ENCODE data around the gene SLC6A13. TPM values are rescaled to one million over a fixed set of nuclear protein-coding genes. Genes with fewer than 3 reads are reported as not detected.

SLC6A13 gene
- total RNA-seq, 2 experiments from 2014 or later, result 0.68 to 0.69 TPM

DNA sequence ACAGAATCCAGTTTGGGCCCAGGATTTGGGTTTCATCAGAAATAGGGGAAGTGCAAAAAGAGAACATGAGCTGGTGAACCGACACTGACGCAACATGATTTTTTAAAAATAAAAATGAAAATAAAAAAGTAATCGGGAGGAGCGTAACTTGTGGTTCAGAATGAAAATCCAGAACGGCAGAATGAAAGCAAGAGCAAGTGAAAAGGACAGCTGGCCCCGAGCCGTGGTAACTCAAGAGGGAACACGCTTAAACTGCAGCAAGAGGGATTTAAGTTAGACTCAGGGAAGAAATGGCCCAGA is 50.3 kb downstream of the SLC6A13 start:
- POLR2A ChIA-PET, result no interaction called here
- no peaks in the 10 kb centered on the region for H3K4me1 Mint-ChIP-seq
- H3K4me3 Mint-ChIP-seq, result no peak overlapping the region
- H3K9me3 Mint-ChIP-seq, result no peaks in the 10 kb centered on the region
- no peak for DNase-seq
- ATAC-seq (ENCODE audit: low read depth), result no peak
- peaks cover 19% of the 10 kb centered on the region for H3K27me3 Mint-ChIP-seq
- no peak overlapping the region for H3K27ac Mint-ChIP-seq
- no peaks in the 10 kb centered on the region for H3K36me3 Mint-ChIP-seq

DNA sequence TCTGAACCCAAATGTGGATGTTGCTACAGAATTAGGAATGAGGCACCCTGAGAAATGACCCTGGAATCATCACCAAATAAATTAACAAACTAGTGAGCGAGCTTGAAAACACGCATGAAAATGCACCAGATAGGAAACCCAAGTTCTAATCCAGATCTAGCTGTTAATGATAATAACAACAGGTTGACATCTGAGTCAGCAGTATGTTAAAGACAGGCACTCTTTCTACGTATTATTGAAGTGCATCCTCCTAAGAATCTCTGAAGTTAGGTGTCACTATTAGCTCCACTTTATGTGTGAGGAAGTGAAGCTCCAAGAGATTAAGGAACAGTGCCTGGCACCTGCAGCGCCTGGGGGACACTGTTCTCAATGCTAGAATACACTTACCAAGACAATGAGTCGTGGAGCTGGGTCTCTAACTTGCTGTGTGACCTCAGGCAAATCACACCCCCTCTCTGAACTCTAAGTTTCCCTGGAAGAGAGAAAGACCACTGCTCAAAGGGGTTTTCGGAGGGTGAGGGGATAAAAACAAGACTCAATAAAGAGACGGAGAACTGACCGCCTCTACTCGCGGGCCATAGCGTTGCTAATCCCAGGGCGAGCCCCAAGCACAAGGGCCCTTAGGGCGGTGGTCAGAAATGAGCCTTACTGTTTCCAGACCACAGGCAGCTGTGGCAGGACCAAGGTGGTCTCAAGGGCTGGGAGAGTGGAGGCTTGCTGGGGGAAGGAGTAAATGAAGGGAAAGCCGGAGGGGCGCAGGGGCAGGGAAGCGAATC is 50.8 kb downstream of the SLC6A13 start:
- POLR2A ChIA-PET, result no interaction called here
- no peak overlapping the region for H3K27ac Mint-ChIP-seq
- no peaks in the 10 kb centered on the region for H3K4me1 Mint-ChIP-seq
- H3K36me3 Mint-ChIP-seq, result no peaks in the 10 kb centered on the region
- DNase-seq, result no peak
- no peak overlapping the region for H3K4me3 Mint-ChIP-seq
- peaks cover 16% of the 10 kb centered on the region for H3K27me3 Mint-ChIP-seq
- no peak for ATAC-seq (ENCODE audit: low read depth)
- H3K9me3 Mint-ChIP-seq, result no peaks in the 10 kb centered on the region

DNA sequence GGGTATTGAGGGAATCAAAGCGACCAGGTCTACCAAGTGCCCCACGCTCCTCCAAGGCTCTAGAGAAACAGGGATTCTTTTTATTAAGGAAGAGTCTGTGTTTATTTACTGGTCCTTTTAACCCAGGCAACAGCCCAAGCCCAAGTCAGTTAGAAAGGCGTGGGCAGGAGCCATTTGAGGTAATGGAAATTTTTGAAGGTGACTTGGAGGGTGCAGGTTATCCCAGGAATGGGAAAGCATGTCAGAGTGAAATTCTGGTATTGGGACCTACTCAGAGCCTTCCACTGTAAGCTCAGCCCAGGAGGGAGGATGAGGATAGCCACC is 51.5 kb downstream of the SLC6A13 start:
- Mint-ChIP-seq H3K36me3 (no peaks in the 10 kb centered on the region), H3K9me3 (no peaks in the 10 kb centered on the region), H3K4me3 (no peak overlapping the region), H3K27me3 (peaks cover 16% of the 10 kb centered on the region), H3K4me1 (no peaks in the 10 kb centered on the region), H3K27ac (no peak overlapping the region)
- DNase-seq (no peak), ATAC-seq (ENCODE audit: low read depth) (no peak)
- POLR2A ChIA-PET, result no interaction called here

DNA sequence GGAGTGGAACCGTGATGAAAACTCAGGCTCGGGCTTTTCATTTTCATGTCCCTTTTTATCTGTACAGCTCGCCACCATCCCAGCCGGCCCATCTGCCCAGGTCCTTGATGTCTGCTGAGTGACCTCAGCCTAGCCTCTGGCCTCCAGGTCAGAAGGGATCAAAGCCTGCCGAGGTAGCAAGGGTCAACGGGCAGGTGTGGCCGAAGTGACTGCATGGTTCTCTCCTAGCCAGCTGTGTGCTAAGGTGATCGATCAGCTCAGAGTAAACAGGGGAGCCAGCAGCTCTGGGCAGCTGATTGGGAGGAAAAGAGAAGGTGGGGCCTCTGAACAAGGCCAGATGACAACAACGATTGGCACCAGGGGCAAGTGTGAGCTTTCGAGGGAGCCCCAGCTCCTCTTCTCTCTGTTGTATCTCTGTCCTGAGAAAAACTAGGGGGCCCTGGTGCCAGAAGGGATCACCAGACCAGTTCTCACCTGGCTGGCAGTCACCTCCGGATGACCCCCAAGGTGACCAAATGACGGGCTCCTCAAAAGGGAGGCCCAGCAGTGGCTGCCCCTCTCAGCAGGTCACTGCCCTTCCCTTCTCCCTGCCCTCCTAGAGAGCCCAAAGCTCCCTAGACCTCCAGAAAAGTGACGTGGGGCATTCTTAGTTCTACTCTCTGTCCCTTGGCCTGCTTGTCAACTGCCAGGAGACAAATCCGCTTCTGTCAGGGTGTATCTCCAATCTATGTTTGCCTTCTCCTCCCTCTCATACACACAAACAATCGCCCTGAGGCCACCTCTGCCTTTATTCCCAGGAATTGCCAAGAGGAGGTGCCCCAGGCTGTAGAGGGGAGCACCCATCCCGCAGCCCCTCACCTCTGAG is 52.1 kb downstream of the SLC6A13 start:
- no peak for DNase-seq
- Mint-ChIP-seq H3K27ac (no peak overlapping the region), H3K36me3 (no peaks in the 10 kb centered on the region), H3K27me3 (peaks cover 16% of the 10 kb centered on the region), H3K9me3 (no peaks in the 10 kb centered on the region), H3K4me1 (no peaks in the 10 kb centered on the region), H3K4me3 (no peak overlapping the region)
- POLR2A ChIA-PET, result no interaction called here
- ATAC-seq (ENCODE audit: low read depth), result no peak

DNA sequence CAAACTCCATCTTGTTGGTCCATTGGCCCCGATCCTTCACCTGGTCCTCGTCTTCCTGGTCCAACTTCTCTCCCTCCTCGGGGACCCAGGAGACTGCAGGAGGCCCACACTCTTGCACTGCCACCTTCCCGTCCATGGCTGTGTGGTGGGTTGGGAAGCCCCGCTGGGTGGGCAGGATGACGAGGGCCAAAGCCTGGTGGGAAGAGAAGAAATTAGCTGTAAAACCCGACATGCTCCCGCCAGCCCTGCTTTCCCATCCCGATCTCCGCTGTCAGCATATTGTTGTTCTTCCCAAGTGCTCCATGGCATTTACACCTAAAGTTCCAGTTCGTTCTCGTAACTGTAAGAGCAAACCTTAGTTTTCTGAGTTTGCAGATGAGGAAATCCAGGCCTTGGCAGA is 52.8 kb downstream of the SLC6A13 start:
- DNase-seq (no peak), ATAC-seq (ENCODE audit: low read depth) (no peak)
- POLR2A ChIA-PET, result no interaction called here

DNA sequence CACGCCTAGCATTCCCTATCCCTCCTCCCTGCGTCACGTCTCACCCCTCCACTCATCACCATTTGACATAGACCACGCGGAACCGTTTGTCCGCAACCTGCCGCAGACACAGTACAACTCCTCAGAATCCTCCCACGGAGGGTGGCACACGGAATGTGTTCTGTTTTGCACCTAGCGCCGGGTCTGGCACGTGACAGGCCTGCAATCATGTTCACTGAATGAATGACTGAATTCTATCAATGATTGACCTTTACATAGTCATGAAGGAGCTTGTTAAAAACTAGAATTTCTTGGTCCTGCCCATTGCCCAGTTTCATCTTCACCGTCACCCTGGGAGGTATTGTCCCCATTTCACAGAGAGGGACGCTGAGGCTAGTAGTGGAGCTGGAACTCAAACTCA is 53.4 kb downstream of the SLC6A13 start:
- Mint-ChIP-seq H3K9me3 (no peaks in the 10 kb centered on the region), H3K27ac (no peak overlapping the region)

More for the DNA sequence above, 52.8 kb downstream of the SLC6A13 start:
- Mint-ChIP-seq H3K4me1 (no peaks in the 10 kb centered on the region), H3K27me3 (peaks cover 17% of the 10 kb centered on the region), H3K9me3 (no peaks in the 10 kb centered on the region), H3K4me3 (no peak overlapping the region), H3K36me3 (no peaks in the 10 kb centered on the region), H3K27ac (no peak overlapping the region)

DNA sequence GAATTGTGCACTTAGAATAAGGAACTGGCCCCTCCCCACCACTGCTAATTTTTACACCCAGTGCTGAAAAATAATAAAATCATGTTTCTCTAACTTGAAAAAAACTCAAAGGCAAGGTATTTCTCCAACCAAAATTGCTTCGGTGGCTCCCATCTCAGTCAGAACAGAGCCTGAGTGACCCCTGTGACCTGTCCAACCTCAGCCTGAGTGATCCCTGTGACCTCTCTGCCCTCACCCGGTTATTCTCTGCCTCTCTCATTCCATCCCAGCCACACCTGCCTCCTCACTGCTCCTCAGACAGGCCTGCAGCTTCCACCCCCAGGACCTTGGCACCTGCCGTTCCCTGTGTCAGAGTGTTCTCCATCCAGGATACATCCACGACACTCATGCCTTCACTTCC is 53.8 kb downstream of the SLC6A13 start:
- no peak overlapping the region for H3K27ac Mint-ChIP-seq
- POLR2A ChIA-PET, result no interaction called here
- no peak for DNase-seq
- no peaks in the 10 kb centered on the region for H3K36me3 Mint-ChIP-seq
- no peak for ATAC-seq (ENCODE audit: low read depth)
- H3K4me3 Mint-ChIP-seq, result no peak overlapping the region
- no peaks in the 10 kb centered on the region for H3K9me3 Mint-ChIP-seq
- peaks cover 22% of the 10 kb centered on the region for H3K27me3 Mint-ChIP-seq
- H3K4me1 Mint-ChIP-seq, result no peaks in the 10 kb centered on the region

More for the DNA sequence above, 53.4 kb downstream of the SLC6A13 start:
- DNase-seq, result no peak
- no peak for ATAC-seq (ENCODE audit: low read depth)
- no peaks in the 10 kb centered on the region for H3K36me3 Mint-ChIP-seq
- POLR2A ChIA-PET, result no interaction called here
- H3K4me1 Mint-ChIP-seq, result no peaks in the 10 kb centered on the region
- peaks cover 20% of the 10 kb centered on the region for H3K27me3 Mint-ChIP-seq
- no peak overlapping the region for H3K4me3 Mint-ChIP-seq

DNA sequence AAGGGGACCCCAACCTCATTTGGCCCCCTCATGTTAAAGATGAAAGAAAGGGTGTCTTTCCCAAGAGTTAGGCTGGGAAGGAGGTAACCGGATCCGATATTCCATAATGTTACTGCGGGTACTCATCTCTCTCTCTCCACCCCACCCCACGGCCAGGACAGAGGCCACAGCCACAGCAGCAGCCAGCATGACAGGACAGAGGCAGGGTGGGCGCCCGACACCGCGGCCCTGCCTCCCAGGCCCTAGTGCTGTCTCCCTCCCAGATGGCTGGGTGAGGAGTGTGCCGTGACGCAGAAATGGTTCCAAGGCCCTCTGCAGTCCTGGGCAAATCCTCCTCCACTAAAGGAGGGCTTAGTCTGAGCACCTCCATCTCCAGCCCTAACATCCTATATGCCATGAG is 54.8 kb downstream of the SLC6A13 start:
- Mint-ChIP-seq H3K9me3 (no peaks in the 10 kb centered on the region), H3K4me1 (no peaks in the 10 kb centered on the region), H3K27ac (no peak overlapping the region), H3K27me3 (peaks cover 24% of the 10 kb centered on the region), H3K4me3 (no peak overlapping the region), H3K36me3 (no peaks in the 10 kb centered on the region)
- ATAC-seq (ENCODE audit: low read depth), result no peak
- DNase-seq, result no peak
- POLR2A ChIA-PET, result no interaction called here

DNA sequence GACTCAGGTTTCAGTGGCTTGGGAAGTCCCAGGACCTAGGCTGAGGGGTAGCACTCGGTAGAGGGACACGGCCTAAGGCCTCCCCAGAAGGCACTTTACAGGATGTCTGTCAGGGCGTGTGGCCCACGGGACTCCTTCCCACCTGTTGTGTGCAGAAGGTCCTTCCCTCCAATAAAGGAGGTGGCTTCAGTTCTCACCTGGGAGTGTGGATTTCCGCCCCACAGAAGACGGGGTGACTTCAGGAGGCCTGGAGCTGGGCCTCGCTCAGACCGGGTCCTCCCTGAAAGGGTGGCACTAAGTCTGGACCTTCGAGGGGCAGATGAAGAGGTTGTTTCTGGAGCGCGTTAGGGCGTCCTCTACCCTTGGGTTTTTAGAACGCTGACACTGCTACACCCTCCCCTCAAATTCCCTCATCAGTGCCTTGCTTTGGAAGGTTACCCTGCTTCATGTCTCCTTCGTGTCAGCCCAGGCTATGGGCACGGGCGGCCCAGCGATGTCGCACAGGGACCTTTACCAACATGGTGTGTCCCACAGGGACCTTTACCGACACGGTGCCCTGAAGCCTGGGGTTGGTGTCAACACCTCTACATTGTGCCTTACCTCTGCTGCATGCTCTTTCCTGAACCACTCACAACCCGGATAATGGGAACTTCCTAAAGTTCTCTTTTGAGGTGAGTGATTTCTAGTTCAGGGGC is 55.7 kb downstream of the SLC6A13 start:
- peaks cover 28% of the 10 kb centered on the region for H3K27me3 Mint-ChIP-seq
- H3K9me3 Mint-ChIP-seq, result no peaks in the 10 kb centered on the region
- DNase-seq (no peak), ATAC-seq (ENCODE audit: low read depth) (no peak)
- no peaks in the 10 kb centered on the region for H3K4me1 Mint-ChIP-seq
- H3K27ac Mint-ChIP-seq, result no peak overlapping the region
- POLR2A ChIA-PET, result no interaction called here
- H3K4me3 Mint-ChIP-seq, result no peak overlapping the region
- H3K36me3 Mint-ChIP-seq, result no peaks in the 10 kb centered on the region

DNA sequence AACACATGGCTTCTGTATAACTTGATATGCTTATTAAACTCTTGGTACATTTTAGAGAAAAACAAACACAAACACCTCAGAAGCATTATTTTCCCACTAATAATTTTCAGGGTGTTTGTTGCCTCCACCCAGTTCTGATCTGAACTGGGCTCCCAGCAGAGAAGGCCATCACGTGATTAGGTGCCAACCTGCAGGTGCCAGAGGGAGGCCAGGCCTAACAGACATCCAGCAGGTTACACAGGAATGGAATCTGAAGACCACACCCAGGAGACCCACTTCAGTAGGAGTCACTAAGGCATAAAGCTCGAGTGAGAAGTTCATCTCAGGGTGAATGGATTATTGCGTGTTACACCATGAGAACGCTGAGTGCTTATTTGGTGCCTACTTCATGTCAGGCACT is 57.6 kb downstream of the SLC6A13 start:
- Mint-ChIP-seq H3K4me1 (no peaks in the 10 kb centered on the region), H3K4me3 (no peak overlapping the region), H3K27ac (no peak overlapping the region), H3K36me3 (no peaks in the 10 kb centered on the region), H3K27me3 (peaks cover 35% of the 10 kb centered on the region), H3K9me3 (no peaks in the 10 kb centered on the region)
- no peak for ATAC-seq (ENCODE audit: low read depth)
- POLR2A ChIA-PET, result no interaction called here
- no peak for DNase-seq

DNA sequence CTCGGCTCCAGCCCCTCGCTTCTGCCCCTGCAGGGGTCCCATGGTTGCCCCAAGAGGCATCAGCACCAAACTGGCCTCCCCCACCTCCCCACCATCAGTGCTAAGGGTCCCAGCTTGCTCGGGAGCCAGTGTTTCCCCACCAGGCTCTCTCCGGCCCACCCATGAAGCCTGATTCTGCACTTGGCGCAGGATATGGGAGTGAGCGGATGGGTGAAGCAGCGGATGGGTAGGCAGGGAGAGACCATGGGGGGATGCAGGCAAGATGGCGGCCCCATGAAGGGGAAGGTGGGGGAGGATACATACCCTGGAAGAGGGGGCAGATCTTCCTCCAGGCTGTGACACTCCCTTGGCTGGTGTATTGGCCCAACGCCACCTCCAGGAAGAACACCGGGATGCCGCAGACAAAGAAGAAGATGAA is 58.4 kb downstream of the SLC6A13 start:
- Mint-ChIP-seq H3K36me3 (no peaks in the 10 kb centered on the region), H3K27me3 (peaks cover 36% of the 10 kb centered on the region), H3K27ac (no peak overlapping the region), H3K9me3 (no peaks in the 10 kb centered on the region), H3K4me1 (no peaks in the 10 kb centered on the region), H3K4me3 (no peak overlapping the region)
- POLR2A ChIA-PET, result no interaction called here
- DNase-seq, result no peak
- no peak for ATAC-seq (ENCODE audit: low read depth)

DNA sequence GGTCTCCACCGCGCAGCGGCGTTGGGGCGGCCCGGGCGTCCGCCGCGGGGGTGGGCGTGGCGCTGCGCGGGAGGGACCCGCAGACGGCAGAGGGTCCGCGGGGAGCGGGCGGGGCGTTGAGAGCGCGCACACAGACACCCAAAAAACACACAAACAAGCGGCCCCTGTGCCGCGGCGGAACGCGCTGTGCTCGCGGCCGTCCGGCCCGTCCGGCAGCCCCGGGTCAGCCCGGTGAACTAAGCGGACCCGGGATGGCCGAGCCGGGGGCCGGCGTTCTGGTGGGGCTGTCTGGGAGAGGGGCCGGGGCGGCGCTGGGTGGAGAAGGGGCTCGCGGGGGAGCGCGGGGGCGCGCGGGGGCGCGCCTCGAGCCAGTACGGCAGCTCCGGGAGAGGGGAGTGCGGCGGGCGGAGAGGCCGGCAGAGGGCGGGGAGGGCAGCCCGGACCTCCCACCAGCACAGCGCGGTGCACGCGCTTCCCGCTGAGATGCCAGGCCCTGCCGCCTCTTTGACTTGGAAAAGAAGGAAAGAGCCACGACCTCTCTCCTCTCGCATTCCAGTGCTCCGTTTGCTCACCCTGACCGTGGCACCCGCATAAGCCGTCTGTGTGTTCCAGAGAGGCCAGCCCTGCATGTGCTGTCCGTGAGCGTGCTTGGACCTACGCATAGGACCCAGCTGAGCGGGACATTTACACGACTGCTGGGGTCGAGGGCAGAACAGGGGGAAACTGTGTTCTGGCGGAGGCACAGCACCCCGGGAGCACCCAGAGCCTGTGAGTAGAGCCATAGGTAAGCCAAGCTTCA is 59.0 kb downstream of the SLC6A13 start:
- H3K4me3 Mint-ChIP-seq, result no peak overlapping the region
- DNase-seq, result no peak
- H3K4me1 Mint-ChIP-seq, result no peaks in the 10 kb centered on the region
- peaks cover 37% of the 10 kb centered on the region for H3K27me3 Mint-ChIP-seq
- H3K27ac Mint-ChIP-seq, result no peak overlapping the region
- H3K9me3 Mint-ChIP-seq, result no peaks in the 10 kb centered on the region
- POLR2A ChIA-PET, result no interaction called here
- no peak for ATAC-seq (ENCODE audit: low read depth)
- H3K36me3 Mint-ChIP-seq, result no peaks in the 10 kb centered on the region

DNA sequence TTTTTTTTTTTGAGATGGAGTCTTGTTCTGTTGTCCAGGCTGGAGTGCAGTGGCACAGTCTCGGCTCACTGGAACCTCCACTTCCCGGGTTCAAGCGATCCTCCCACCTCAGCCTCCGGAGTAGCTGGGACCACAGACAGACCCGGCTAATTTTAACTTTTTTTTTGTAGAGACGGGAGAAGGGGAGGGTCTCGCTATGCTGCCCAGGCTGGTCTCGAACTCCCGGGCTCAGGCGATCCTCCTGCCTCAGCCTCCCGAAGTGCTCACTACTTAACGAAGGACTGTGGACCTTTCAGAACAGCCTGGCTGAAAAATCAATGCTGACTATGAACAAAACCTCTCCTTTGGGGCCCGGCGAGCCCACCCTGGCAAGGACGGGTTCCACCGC is 59.6 kb downstream of the SLC6A13 start:
- peaks cover 37% of the 10 kb centered on the region for H3K27me3 Mint-ChIP-seq
- H3K4me1 Mint-ChIP-seq, result no peaks in the 10 kb centered on the region
- no peaks in the 10 kb centered on the region for H3K9me3 Mint-ChIP-seq
- no peak overlapping the region for H3K4me3 Mint-ChIP-seq
- ATAC-seq (ENCODE audit: low read depth) (no peak), DNase-seq (no peak)
- no peak overlapping the region for H3K27ac Mint-ChIP-seq
- no peaks in the 10 kb centered on the region for H3K36me3 Mint-ChIP-seq
- POLR2A ChIA-PET, result no interaction called here

Data from activated naive CD8-positive, alpha-beta T cell treated with anti-CD3 and anti-CD28 coated beads, Interleukin-2, amount 10 ng/mL, durations not matched to agents 7 days and 5 days (primary cell).